IPS-15b (cell line): ENCODE data around the gene CLEC3B.

Experiments
- H3K27me3 ChIP-seq: one replicate; pipeline ENCODE4 v1.6.1; 2013; ENCODE audit warnings: low read length; ENCODE audit not compliant: control insufficient read depth, insufficient read depth
- H3K36me3 ChIP-seq: one replicate; pipeline ENCODE4 v1.6.1; 2013; ENCODE audit warnings: low read length; ENCODE audit not compliant: control insufficient read depth, insufficient read depth
- H3K4me1 ChIP-seq: one replicate; pipeline ENCODE4 v1.6.1; 2013; ENCODE audit warnings: mild to moderate bottlenecking, low read length; ENCODE audit not compliant: control insufficient read depth, insufficient read depth
- H3K4me3 ChIP-seq: one replicate; pipeline ENCODE4 v1.5.1; 2013; ENCODE audit warnings: low read depth, low read length
- H3K9ac ChIP-seq: one replicate; pipeline ENCODE4 v1.6.1; 2013; ENCODE audit warnings: low read depth, mild to moderate bottlenecking, low read length
- H3K9me3 ChIP-seq: one replicate; pipeline ENCODE4 v1.6.1; 2013; ENCODE audit warnings: mild to moderate bottlenecking, low read length; ENCODE audit not compliant: control insufficient read depth, insufficient read depth

Gene CLEC3B

GRCh38 chr3:45057557-45057956 lies 31.5 kb downstream of the CLEC3B start:
- no peaks in the 10 kb centered on the region for H3K36me3 ChIP-seq
- no peak overlapping the region for H3K4me3 ChIP-seq
- no peak overlapping the region for H3K9ac ChIP-seq
- H3K4me1 ChIP-seq: peaks cover 10% of the 10 kb centered on the region
- H3K27me3 ChIP-seq: peaks cover 69% of the 10 kb centered on the region
- no peaks in the 10 kb centered on the region for H3K9me3 ChIP-seq

- Histone ChIP-seq H3K27me3 (peaks cover 60% of the 10 kb centered on the region), H3K9ac (no peak overlapping the region), H3K4me1 (peaks cover 10% of the 10 kb centered on the region), H3K9me3 (no peaks in the 10 kb centered on the region), H3K4me3 (no peak overlapping the region), H3K36me3 (no peaks in the 10 kb centered on the region)
Observed at GRCh38 chr3:45059132-45059531, 33.0 kb downstream of the CLEC3B start.

GRCh38 chr3:45060165-45060892 lies 34.2 kb downstream of the CLEC3B start:
- H3K27me3 ChIP-seq: peaks cover 49% of the 10 kb centered on the region
- no peaks in the 10 kb centered on the region for H3K36me3 ChIP-seq
- H3K9me3 ChIP-seq: no peaks in the 10 kb centered on the region
- H3K4me1 ChIP-seq: peaks cover 10% of the 10 kb centered on the region
- H3K4me3 ChIP-seq: no peak overlapping the region
- no peak overlapping the region for H3K9ac ChIP-seq

GRCh38 chr3:45062697-45063070 lies 36.6 kb downstream of the CLEC3B start:
- no peak overlapping the region for H3K9ac ChIP-seq
- H3K4me3 ChIP-seq: no peak overlapping the region
- peaks cover 6% of the 10 kb centered on the region for H3K4me1 ChIP-seq

DNA sequence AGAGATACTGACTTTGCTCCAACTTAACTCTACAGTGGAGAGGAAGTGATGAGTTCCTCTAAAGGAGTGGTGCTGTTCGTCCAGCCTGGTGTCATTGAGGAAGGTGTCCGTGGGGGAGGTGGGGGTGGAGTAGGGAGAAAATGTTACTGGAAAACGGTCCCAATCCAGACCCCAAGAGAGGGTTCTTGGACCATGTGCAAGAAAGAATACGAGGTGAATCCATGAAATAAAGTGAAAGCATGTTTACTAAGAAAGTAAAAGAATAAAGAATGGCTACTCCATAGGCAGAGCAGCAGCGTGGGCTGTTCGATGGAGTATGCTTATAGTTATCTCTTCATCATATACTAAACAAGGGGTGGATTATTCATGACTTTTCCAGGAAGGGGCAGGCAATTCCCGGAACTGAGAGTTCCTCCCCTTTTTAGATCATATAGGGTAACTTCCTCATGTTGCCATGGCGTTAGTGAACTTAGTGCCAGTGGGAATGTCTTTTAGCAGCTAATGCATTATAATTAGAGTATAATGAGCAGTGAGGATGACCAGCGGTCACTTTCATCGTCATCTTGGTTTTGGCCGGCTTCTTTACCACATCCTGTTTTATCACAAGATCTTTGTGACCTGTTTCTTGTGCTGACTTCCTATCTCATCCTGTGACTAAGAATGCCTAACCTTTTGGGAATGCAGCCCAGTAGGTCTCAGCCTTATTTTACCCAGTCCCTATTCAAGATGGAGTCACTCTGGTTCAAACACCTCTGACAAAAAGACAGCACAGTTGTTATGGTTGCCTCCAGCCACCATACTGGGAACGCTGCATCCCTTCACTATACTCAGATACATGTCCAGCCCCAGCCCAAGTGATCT lies 38.6 kb downstream of the CLEC3B start:
- H3K36me3 ChIP-seq: no peaks in the 10 kb centered on the region
- peaks cover 6% of the 10 kb centered on the region for H3K4me1 ChIP-seq
- no peak overlapping the region for H3K4me3 ChIP-seq
- no peaks in the 10 kb centered on the region for H3K9me3 ChIP-seq
- H3K27me3 ChIP-seq: peaks cover 9% of the 10 kb centered on the region
- H3K9ac ChIP-seq: no peak overlapping the region

More at GRCh38 chr3:45062697-45063070, 36.6 kb downstream of the CLEC3B start:
- Histone ChIP-seq H3K27me3 (peaks cover 26% of the 10 kb centered on the region), H3K36me3 (no peaks in the 10 kb centered on the region), H3K9me3 (no peaks in the 10 kb centered on the region)

- H3K9me3 ChIP-seq: no peaks in the 10 kb centered on the region
- peaks cover 9% of the 10 kb centered on the region for H3K27me3 ChIP-seq
- H3K4me3 ChIP-seq: no peak overlapping the region
- H3K9ac ChIP-seq: no peak overlapping the region
- H3K36me3 ChIP-seq: no peaks in the 10 kb centered on the region
- H3K4me1 ChIP-seq: peaks cover 3% of the 10 kb centered on the region
Observed at GRCh38 chr3:45065373-45065720, 39.2 kb downstream of the CLEC3B start.

DNA sequence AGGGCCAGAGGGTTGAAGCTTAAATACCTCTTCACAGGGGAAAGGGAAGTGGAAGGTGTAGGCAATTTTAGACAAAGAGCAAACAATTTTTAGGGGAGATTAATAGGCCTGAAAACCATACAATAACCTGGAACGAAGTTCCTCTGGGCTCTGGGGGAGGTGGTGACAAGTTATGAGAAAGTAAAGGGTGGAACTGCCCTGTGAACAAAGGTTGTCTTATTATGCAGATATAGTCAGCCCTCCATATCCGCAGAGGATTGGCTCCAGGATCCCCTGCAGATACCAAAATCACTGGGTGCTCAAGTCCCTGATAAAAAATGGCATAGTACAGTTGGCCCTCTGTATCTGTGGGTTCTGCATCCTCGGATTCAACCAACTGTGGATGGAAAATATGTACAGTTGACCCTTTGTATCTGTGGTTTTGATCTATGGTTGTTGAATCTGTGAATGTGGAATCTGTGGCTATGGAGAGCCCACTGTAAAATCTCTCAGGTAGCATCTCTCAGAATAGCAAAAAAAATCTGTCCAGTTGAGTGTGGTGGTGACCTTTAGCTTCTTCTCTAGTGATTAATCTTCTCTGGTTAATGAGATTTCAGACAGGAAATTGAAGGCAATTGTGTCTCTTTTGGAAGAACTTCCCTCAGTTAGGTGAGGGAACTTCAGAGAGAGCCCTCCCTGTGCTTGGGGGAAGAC lies 40.2 kb downstream of the CLEC3B start:
- H3K9ac ChIP-seq: no peak overlapping the region
- H3K4me1 ChIP-seq: no peaks in the 10 kb centered on the region
- H3K4me3 ChIP-seq: no peak overlapping the region
- H3K27me3 ChIP-seq: peaks cover 1% of the 10 kb centered on the region
- H3K36me3 ChIP-seq: no peaks in the 10 kb centered on the region
- H3K9me3 ChIP-seq: no peaks in the 10 kb centered on the region

DNA sequence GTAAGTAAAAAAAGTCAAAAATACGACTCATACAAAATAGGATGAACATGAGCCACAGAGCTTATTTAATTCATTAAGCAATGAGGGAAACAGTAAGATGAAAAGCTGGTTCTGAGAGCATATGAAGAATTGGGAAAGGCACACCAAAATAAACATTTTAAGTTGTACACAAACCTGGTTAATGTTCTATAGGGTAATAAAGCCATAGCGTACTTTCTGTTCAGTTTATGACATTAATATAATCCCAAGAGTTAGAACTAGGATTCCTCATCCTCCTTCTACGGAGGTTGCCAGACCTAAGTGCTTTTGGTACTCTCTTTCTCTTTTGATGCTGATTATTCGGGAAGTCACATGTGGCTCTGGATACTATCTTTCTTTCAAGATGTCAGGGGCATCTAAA lies 41.4 kb downstream of the CLEC3B start:
- Histone ChIP-seq H3K9ac (no peak overlapping the region), H3K4me3 (no peak overlapping the region)

GRCh38 chr3:45067941-45068340 lies 41.8 kb downstream of the CLEC3B start:
- H3K9me3 ChIP-seq: no peaks in the 10 kb centered on the region

More for the DNA sequence above, 41.4 kb downstream of the CLEC3B start:
- Histone ChIP-seq H3K9me3 (no peaks in the 10 kb centered on the region), H3K27me3 (no peaks in the 10 kb centered on the region), H3K4me1 (no peaks in the 10 kb centered on the region), H3K36me3 (no peaks in the 10 kb centered on the region)

GRCh38 chr3:45071075-45071474 lies 45.0 kb downstream of the CLEC3B start:
- no peaks in the 10 kb centered on the region for H3K9me3 ChIP-seq
- H3K4me3 ChIP-seq: no peak overlapping the region
- no peaks in the 10 kb centered on the region for H3K27me3 ChIP-seq
- H3K36me3 ChIP-seq: peaks cover 3% of the 10 kb centered on the region
- no peak overlapping the region for H3K9ac ChIP-seq
- H3K4me1 ChIP-seq: no peaks in the 10 kb centered on the region

More at GRCh38 chr3:45067941-45068340, 41.8 kb downstream of the CLEC3B start:
- Histone ChIP-seq H3K4me3 (no peak overlapping the region), H3K9ac (no peak overlapping the region), H3K36me3 (no peaks in the 10 kb centered on the region), H3K27me3 (no peaks in the 10 kb centered on the region), H3K4me1 (no peaks in the 10 kb centered on the region)

GRCh38 chr3:45075821-45076625 lies 49.9 kb downstream of the CLEC3B start:
- Histone ChIP-seq H3K36me3 (peaks cover 3% of the 10 kb centered on the region), H3K4me1 (no peaks in the 10 kb centered on the region), H3K4me3 (no peak overlapping the region), H3K9ac (no peak overlapping the region), H3K27me3 (no peaks in the 10 kb centered on the region), H3K9me3 (no peaks in the 10 kb centered on the region)
